Measurements from ENCODE around the gene OR10S1.
"Not testable (repeated sequence)": the region's sequence is repeated elsewhere in the genome, so short reads cannot be mapped to it uniquely, and the experiment has no call there.

Gene OR10S1

GRCh38 chr11:123977731-123978347 lies at the start of gene OR10S1:
Gene OR10S1, minus strand, starts transcription at chr11:123977781. Its CDS starts 117 bp downstream, at chr11:123977664.
- no peak within 1 kb of the TSS for H3K4me3 ChIP-seq (ENCODE audit: control insufficient read depth, low read depth, low read length)
- DNase-seq (ENCODE audit: low read depth), result no peak
- no peak for TF ChIP-seq CTCF (IDR thresholded peaks at IDR 0.05; ENCODE audit: control insufficient read depth, insufficient read depth, low read depth, low read length, missing control alignments)

- no peak for DNase-seq (ENCODE audit: low read depth)
- TF ChIP-seq CTCF (IDR thresholded peaks at IDR 0.05; ENCODE audit: control insufficient read depth, insufficient read depth, low read depth, low read length, missing control alignments), result no peak
- no peak within 1 kb of the TSS for H3K4me3 ChIP-seq (ENCODE audit: control insufficient read depth, low read depth, low read length)
These were observed 48.9 kb upstream of the OR10S1 start, which contains the start of gene OR10G8 for GRCh38 chr11:124026498-124026897. Gene OR10G8, plus strand, starts transcription at chr11:124026798. Its CDS starts 2,825 bp downstream, at chr11:124029623.

- H3K4me3 ChIP-seq (ENCODE audit: control insufficient read depth, low read depth, low read length); DNase-seq (ENCODE audit: low read depth): not testable (repeated sequence)
These were observed 38.3 kb upstream of the OR10S1 start for GRCh38 chr11:124015837-124016236.

- no peak for TF ChIP-seq CTCF (IDR thresholded peaks at IDR 0.05; ENCODE audit: control insufficient read depth, insufficient read depth, low read depth, low read length, missing control alignments)
- no peak within 1 kb of the TSS for H3K4me3 ChIP-seq (ENCODE audit: control insufficient read depth, low read depth, low read length)
- DNase-seq (ENCODE audit: low read depth), result no peak
These were observed 35.1 kb upstream of the OR10S1 start, which contains the start of gene OR10G4 for GRCh38 chr11:124012697-124013096. Gene OR10G4, plus strand, starts transcription at chr11:124012997. Its CDS starts 2,578 bp downstream, at chr11:124015575.

GRCh38 chr11:123995119-123995518 lies 17.5 kb upstream of the OR10S1 start, which contains the start of gene OR10G6:
Gene OR10G6, minus strand, starts transcription at chr11:123995161. Its CDS starts 0 bp downstream, at chr11:123995161.
- TF ChIP-seq CTCF (IDR thresholded peaks at IDR 0.05; ENCODE audit: control insufficient read depth, insufficient read depth, low read depth, low read length, missing control alignments), result no peak
- no peak within 1 kb of the TSS for H3K4me3 ChIP-seq (ENCODE audit: control insufficient read depth, low read depth, low read length)
- no peak for DNase-seq (ENCODE audit: low read depth)

GRCh38 chr11:123979311-123979710 lies 1.7 kb upstream of the OR10S1 start:
- no peak for TF ChIP-seq CTCF (IDR thresholded peaks at IDR 0.05; ENCODE audit: control insufficient read depth, insufficient read depth, low read depth, low read length, missing control alignments)
- no peak overlapping the region for H3K4me3 ChIP-seq (ENCODE audit: control insufficient read depth, low read depth, low read length)
- no peak for DNase-seq (ENCODE audit: low read depth)

- no peak for TF ChIP-seq CTCF (IDR thresholded peaks at IDR 0.05; ENCODE audit: control insufficient read depth, insufficient read depth, low read depth, low read length, missing control alignments)
- no peak for DNase-seq (ENCODE audit: low read depth)
- no peak overlapping the region for H3K4me3 ChIP-seq (ENCODE audit: control insufficient read depth, low read depth, low read length)
These were observed 616 bp downstream of the OR10S1 start for GRCh38 chr11:123976770-123977560.
